ENCODE data around the gene PYDC1. TPM values are rescaled to one million over a fixed set of nuclear protein-coding genes. Genes with fewer than 3 reads are reported as not detected.

Gene PYDC1
- total and polyA plus RNA-seq, 11 donors, result not detected

DNA sequence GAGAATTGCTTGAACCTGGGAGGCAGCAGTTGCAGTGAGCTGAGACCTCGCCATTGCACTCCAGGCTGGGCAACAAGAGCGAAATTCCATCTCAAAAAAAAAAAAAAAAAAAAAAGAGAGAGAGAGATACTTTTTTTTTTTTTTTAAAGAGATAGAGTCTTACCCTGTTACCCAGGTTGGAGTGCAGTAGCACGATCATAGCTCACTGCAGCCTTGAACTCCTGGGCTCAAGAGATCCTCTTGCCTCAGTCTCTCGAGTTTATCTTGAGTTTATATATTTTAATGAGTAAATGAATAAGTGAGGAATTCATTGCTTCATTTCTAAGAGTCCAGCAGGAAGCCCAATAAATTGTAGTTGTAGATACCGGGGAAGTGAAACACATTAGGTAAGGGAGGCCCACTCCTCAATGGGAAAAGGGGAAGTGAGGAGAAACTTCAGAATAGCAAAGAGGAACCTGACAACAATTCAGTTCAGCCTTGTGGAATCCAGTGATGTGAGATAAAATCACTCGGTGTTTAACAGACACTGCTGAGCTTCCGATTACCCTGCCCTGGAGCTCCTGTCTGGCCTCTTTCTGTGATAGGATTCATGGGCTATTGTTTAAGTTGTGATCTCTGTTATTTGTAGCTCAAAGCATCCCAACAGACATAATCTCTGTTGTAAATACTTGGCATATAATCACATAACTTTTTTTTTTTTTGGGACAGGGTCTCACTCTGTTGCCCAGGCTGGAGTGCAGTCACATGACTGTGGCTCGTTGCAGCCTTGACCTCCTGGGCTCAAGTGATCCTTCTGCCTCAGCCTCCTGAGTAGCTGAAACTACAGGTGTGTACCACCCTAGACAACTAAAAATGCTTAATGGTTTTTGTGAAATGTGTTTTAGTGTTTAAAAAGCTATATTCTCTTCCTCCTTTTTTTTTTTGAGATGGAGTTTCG lies 27.1 kb upstream of the PYDC1 start:
- TF ChIP-seq POLR2A (IDR thresholded peaks at IDR 0.05), result no peak
- TF ChIP-seq, protein P1, sequence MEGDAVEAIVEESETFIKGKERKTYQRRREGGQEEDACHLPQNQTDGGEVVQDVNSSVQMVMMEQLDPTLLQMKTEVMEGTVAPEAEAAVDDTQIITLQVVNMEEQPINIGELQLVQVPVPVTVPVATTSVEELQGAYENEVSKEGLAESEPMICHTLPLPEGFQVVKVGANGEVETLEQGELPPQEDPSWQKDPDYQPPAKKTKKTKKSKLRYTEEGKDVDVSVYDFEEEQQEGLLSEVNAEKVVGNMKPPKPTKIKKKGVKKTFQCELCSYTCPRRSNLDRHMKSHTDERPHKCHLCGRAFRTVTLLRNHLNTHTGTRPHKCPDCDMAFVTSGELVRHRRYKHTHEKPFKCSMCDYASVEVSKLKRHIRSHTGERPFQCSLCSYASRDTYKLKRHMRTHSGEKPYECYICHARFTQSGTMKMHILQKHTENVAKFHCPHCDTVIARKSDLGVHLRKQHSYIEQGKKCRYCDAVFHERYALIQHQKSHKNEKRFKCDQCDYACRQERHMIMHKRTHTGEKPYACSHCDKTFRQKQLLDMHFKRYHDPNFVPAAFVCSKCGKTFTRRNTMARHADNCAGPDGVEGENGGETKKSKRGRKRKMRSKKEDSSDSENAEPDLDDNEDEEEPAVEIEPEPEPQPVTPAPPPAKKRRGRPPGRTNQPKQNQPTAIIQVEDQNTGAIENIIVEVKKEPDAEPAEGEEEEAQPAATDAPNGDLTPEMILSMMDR (IDR thresholded peaks at IDR 0.05), result no peak
- Histone ChIP-seq H3K27me3 (peaks cover 0 to 16% (median 7%) of the 10 kb centered on the region in 9 donors), H3K4me3 (no peak overlapping the region), H3K27ac (peak overlapping the region in 1 of 12 donors; percentile 18), H3K36me3 (no peaks in the 10 kb centered on the region), H3K4me1 (peaks cover 0 to 9% (median 0%) of the 10 kb centered on the region in 12 donors), H3K9me3 (no peaks in the 10 kb centered on the region)
- ATAC-seq, result no peak
- no peak for DNase-seq
- intact Hi-C loops (cut with DNase I), result no loop called here
- WGBS, 4 donors, result 52 to 61% (median 58%) methylated on average over 9 of the region's 9 CpGs

DNA sequence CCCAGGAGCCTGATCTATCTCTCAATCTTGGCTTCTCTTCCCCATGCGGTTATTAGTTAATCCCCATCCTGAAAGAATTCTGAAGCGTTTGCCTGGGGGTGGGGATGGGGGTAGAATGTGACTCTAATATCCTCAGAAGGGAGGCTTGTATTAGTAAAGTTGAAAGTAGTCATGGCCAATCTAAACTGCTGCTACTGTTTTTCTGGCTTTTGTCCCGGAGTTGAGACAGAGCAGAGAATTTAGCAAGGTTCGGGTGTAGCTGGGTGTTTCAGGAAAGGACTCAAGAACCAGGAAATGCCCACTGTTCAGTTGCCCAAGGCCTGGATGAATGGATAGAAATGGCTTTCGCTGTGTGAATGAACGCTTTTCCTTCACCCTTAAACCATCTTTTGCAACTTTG lies 25.3 kb upstream of the PYDC1 start:
- ATAC-seq (no peak), DNase-seq (no peak)
- peaks cover 0 to 12% (median 7%) of the 10 kb centered on the region in 9 donors for H3K27me3 ChIP-seq
- no peaks in the 10 kb centered on the region for H3K36me3 ChIP-seq
- 59 to 64% (median 62%) methylated on average over 6 of the region's 6 CpGs for WGBS, 4 donors
- no peaks in the 10 kb centered on the region for H3K9me3 ChIP-seq
- H3K27ac ChIP-seq, result no peak overlapping the region
- TF ChIP-seq POLR2A (IDR thresholded peaks at IDR 0.05), result no peak
- TF ChIP-seq, protein P1 (IDR thresholded peaks at IDR 0.05), result no peak
- no peak overlapping the region for H3K4me3 ChIP-seq
- intact Hi-C loops (cut with DNase I), result no loop called here
- H3K4me1 ChIP-seq, result peaks cover 0 to 9% (median 0%) of the 10 kb centered on the region in 12 donors

DNA sequence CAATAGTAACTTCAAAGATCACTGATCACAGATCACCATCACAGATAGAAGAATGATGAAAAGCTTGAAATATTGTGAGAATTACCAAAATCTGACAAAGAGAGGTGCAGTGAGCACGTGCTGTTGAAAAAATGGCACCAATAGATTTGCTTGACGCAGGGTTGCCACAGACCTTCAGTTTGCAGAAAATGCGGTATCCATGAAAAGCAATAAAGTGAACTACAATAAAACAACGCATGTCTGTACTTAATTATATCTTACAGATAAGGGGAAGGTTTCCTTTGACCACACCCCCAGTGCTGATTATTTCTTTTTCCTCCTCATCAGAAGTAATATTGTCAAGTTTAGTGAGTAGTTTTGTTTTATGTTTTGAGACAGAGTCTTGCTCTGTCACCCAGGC lies 21.1 kb upstream of the PYDC1 start:
- intact Hi-C loops (cut with DNase I), result no loop called here
- 74 to 86% (median 81%) methylated on average over 4 of the region's 4 CpGs for WGBS, 4 donors
- Histone ChIP-seq H3K4me1 (no peaks in the 10 kb centered on the region), H3K27me3 (no peaks in the 10 kb centered on the region), H3K27ac (no peak overlapping the region), H3K9me3 (peaks cover 0 to 13% (median 0%) of the 10 kb centered on the region in 12 donors), H3K36me3 (no peaks in the 10 kb centered on the region), H3K4me3 (no peak overlapping the region)
- ATAC-seq, result no peak
- no peak for DNase-seq
- TF ChIP-seq, protein P1 (IDR thresholded peaks at IDR 0.05), result no peak
- no peak for TF ChIP-seq POLR2A (IDR thresholded peaks at IDR 0.05)

DNA sequence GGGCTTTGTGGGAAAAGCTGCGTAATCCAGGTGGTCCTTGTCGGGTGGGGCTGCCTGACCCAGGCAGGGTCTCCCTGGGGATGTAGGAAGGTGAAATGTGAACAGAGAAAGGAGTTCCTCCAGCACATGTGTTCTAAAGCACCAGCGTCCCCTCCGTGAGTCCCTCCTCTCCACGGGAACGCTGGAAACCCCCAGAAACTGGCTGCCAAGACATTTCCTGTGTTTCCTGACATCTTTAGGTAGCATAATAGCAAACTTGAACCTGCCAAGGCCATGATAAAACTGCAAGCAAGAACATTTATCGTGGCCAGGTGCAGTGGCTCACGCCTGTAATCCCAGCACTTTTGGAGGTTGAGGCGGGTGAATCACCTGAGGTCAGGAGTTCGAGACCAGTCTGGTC lies 12.6 kb upstream of the PYDC1 start:
- intact Hi-C loops (cut with DNase I), result no loop called here
- no peak for TF ChIP-seq POLR2A (IDR thresholded peaks at IDR 0.05)
- TF ChIP-seq, protein P1 (IDR thresholded peaks at IDR 0.05), result no peak
- Histone ChIP-seq H3K9me3 (peaks cover 0 to 2% (median 0%) of the 10 kb centered on the region in 12 donors), H3K4me3 (no peak overlapping the region), H3K4me1 (peaks cover 0 to 17% (median 5%) of the 10 kb centered on the region in 12 donors), H3K27me3 (no peaks in the 10 kb centered on the region), H3K27ac (peak overlapping the region in 3 of 12 donors; percentile 11 to 31 (median 13)), H3K36me3 (no peaks in the 10 kb centered on the region)
- ATAC-seq (no peak), DNase-seq (no peak)
- WGBS, 4 donors, result 55 to 61% (median 58%) methylated on average over 10 of the region's 10 CpGs
